Measurements from ENCODE around the gene TTN.

TTN gene

DNA sequence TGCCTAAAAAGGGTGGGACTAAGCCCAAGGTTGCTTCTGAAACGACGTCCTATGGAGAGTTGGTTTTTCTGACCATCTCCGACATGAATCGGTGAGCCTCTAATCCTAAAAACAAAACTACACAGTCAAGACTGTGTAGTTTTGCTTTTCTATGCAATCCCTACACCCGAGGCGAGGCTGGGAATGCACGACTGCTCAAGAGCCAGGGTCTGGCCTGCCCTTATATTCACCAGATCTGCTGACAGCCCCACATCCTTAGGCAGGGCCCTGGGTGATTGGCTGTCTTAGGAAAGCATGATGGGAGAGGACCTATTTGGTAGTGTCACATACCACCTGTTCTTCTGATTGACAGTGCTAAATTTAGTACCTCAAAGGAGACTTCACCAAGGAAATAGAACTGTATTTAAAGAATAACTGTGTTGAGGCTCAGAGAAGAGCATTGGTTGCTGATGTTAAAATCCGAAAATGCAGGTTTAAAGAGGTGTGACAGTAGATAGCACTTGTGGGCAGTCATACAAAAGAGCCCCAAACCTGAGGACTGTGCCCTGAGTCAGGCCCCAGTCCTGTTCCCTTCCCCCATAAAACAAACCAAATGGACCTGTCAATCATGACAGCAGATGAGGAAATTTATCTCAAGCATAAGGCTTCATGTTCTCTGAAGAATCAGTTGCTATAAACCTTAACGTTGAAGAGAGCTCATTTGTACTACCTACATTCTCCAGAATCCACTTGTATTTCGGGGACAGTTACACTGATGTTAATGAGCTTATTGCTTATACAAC is at the start of gene TTN:
Gene TTN (minus strand): TSS at position 197 of the 782 bp plus-strand sequence. CDS start 2,781 bp downstream, outside the sequence.
- no peak within 1 kb of the TSS for H3K4me3 ChIP-seq (ENCODE audit: low read depth, low read length)
- H3K27ac ChIP-seq (ENCODE audit: low read depth, low read length), result no peak within 1 kb of the TSS
- H3K36me3 ChIP-seq (ENCODE audit: control insufficient read depth, insufficient read depth, low read length), result no peaks in the 10 kb centered on the region
- H3K4me1 ChIP-seq (ENCODE audit: control insufficient read depth, insufficient read depth, low read length), result no peaks in the 10 kb centered on the region
- H3K9ac ChIP-seq (ENCODE audit: low read depth, low read length), result no peak within 1 kb of the TSS
- H3K27me3 ChIP-seq (ENCODE audit: control insufficient read depth, insufficient read depth, low read length), result no peaks in the 10 kb centered on the region
- no peaks in the 10 kb centered on the region for H3K9me3 ChIP-seq (ENCODE audit: control insufficient read depth, insufficient read depth, low read length)

DNA sequence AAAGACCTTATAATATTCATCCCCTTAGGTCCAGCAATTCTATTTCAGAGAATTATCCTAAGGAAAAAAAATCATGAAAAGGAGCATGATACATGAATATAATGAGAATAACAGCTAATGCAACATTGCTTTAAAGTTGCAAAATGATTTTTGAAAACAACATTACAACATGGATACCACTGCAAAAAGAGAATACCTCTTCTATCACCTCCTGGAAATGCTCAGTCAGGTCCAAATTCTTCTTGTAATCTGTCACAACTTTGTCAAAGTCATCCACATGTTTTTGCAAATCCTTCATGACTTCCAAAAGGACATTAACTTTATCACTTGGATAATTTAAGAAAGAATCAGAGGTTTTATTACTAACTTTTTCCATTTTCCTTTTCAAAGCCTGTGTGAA is 47.9 kb upstream of the TTN start:
- H3K4me3 ChIP-seq (ENCODE audit: low read depth, low read length), result no peak overlapping the region
- H3K9ac ChIP-seq (ENCODE audit: low read depth, low read length), result no peak overlapping the region
- no peak overlapping the region for H3K27ac ChIP-seq (ENCODE audit: low read depth, low read length)
- no peaks in the 10 kb centered on the region for H3K9me3 ChIP-seq (ENCODE audit: control insufficient read depth, insufficient read depth, low read length)
- no peaks in the 10 kb centered on the region for H3K36me3 ChIP-seq (ENCODE audit: control insufficient read depth, insufficient read depth, low read length)
- no peaks in the 10 kb centered on the region for H3K4me1 ChIP-seq (ENCODE audit: control insufficient read depth, insufficient read depth, low read length)
- H3K27me3 ChIP-seq (ENCODE audit: control insufficient read depth, insufficient read depth, low read length), result no peaks in the 10 kb centered on the region

DNA sequence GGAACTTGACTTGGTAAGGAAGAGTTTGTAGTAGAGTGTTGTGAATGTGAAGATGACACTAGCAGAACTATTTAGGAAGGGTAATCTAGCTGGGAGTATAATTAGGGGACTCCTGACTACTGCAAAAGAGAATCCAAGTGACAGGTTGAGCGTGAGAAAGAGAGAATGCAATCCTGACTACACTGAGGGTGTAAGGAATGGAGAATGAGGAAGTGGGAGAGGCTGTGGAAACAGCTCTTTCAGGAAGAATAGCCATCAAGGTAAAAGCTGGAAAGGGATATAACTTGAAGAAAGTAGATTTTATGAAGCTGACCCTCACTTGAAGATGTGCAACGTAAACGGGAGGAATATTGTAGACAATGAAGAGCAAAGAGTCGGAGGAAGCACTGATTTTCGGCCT is 41.1 kb upstream of the TTN start:
- Histone ChIP-seq H3K27ac (ENCODE audit: low read depth, low read length) (no peak overlapping the region), H3K9me3 (ENCODE audit: control insufficient read depth, insufficient read depth, low read length) (no peaks in the 10 kb centered on the region), H3K4me3 (ENCODE audit: low read depth, low read length) (no peak overlapping the region), H3K9ac (ENCODE audit: low read depth, low read length) (no peak overlapping the region), H3K4me1 (ENCODE audit: control insufficient read depth, insufficient read depth, low read length) (peaks cover 34% of the 10 kb centered on the region), H3K36me3 (ENCODE audit: control insufficient read depth, insufficient read depth, low read length) (no peaks in the 10 kb centered on the region), H3K27me3 (ENCODE audit: control insufficient read depth, insufficient read depth, low read length) (no peaks in the 10 kb centered on the region)

- Histone ChIP-seq H3K4me1 (ENCODE audit: control insufficient read depth, insufficient read depth, low read length) (peaks cover 34% of the 10 kb centered on the region), H3K36me3 (ENCODE audit: control insufficient read depth, insufficient read depth, low read length) (no peaks in the 10 kb centered on the region), H3K27ac (ENCODE audit: low read depth, low read length) (peak overlapping the region; percentile 60), H3K9ac (ENCODE audit: low read depth, low read length) (0 out of 2 replicates have a peak overlapping the region, but pooled peaks have one; percentile 10), H3K9me3 (ENCODE audit: control insufficient read depth, insufficient read depth, low read length) (no peaks in the 10 kb centered on the region), H3K27me3 (ENCODE audit: control insufficient read depth, insufficient read depth, low read length) (no peaks in the 10 kb centered on the region), H3K4me3 (ENCODE audit: low read depth, low read length) (peak overlapping the region; percentile 10; the same call in 1 of the 2 replicates)
Observed at GRCh38 chr2:178846458-178846802, 39.2 kb upstream of the TTN start.

DNA sequence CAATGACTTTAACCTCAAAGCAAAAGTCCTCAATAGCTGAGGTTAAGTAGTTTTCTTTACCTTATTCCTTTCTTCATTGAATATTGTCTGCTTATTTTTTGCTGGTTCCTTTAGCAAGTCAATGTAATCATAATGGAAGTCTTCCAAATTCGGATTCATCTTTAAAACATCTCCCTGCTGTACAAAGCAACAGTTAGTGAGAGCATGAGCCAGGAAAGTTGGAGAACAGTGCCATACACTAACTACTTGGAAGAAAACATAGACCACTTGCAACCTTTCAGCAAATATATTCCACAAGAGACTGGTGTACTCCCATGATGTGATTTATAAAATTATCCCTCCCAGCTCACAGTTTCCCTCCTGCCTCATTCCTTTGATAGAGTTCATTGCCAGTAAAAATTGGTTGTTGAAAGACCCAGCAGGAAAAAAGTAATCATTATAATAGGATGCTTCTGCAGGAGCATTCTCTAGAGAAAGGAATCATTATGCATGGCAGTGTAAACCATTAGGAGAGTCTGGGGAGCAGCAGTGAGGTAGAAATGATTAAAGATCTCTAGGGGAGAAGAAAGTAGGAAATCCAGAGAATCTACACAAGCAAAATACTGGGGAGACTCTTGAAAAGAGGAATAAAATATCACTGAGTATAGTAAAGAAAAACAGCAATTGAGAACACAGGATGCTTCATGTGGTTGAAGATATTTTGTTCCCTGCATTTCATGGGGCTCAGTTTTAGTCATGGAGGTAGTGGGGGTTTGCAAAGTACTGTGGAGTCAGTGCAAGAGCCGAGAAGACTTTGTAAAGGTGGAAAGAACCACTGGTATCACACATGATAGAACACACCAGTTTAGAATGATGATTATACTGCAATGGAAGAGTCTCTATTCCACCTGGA is 38.6 kb upstream of the TTN start:
- H3K4me3 ChIP-seq (ENCODE audit: low read depth, low read length), result peak overlapping the region; percentile 10; the same call in 1 of the 2 replicates
- H3K27ac ChIP-seq (ENCODE audit: low read depth, low read length), result peak overlapping the region; percentile 60
- H3K4me1 ChIP-seq (ENCODE audit: control insufficient read depth, insufficient read depth, low read length), result peaks cover 34% of the 10 kb centered on the region
- peak overlapping the region; percentile 10; the same call in 1 of the 2 replicates for H3K9ac ChIP-seq (ENCODE audit: low read depth, low read length)
- H3K36me3 ChIP-seq (ENCODE audit: control insufficient read depth, insufficient read depth, low read length), result no peaks in the 10 kb centered on the region
- H3K9me3 ChIP-seq (ENCODE audit: control insufficient read depth, insufficient read depth, low read length), result no peaks in the 10 kb centered on the region
- no peaks in the 10 kb centered on the region for H3K27me3 ChIP-seq (ENCODE audit: control insufficient read depth, insufficient read depth, low read length)

GRCh38 chr2:178844701-178845100 is 37.5 kb upstream of the TTN start:
- no peaks in the 10 kb centered on the region for H3K9me3 ChIP-seq (ENCODE audit: control insufficient read depth, insufficient read depth, low read length)
- no peaks in the 10 kb centered on the region for H3K36me3 ChIP-seq (ENCODE audit: control insufficient read depth, insufficient read depth, low read length)
- no peak overlapping the region for H3K4me3 ChIP-seq (ENCODE audit: low read depth, low read length)
- H3K27me3 ChIP-seq (ENCODE audit: control insufficient read depth, insufficient read depth, low read length), result no peaks in the 10 kb centered on the region
- H3K9ac ChIP-seq (ENCODE audit: low read depth, low read length), result no peak overlapping the region
- H3K27ac ChIP-seq (ENCODE audit: low read depth, low read length), result no peak overlapping the region
- peaks cover 34% of the 10 kb centered on the region for H3K4me1 ChIP-seq (ENCODE audit: control insufficient read depth, insufficient read depth, low read length)

- no peaks in the 10 kb centered on the region for H3K9me3 ChIP-seq (ENCODE audit: control insufficient read depth, insufficient read depth, low read length)
- H3K4me1 ChIP-seq (ENCODE audit: control insufficient read depth, insufficient read depth, low read length), result peaks cover 34% of the 10 kb centered on the region
- no peaks in the 10 kb centered on the region for H3K27me3 ChIP-seq (ENCODE audit: control insufficient read depth, insufficient read depth, low read length)
- H3K27ac ChIP-seq (ENCODE audit: low read depth, low read length), result no peak overlapping the region
- no peaks in the 10 kb centered on the region for H3K36me3 ChIP-seq (ENCODE audit: control insufficient read depth, insufficient read depth, low read length)
- H3K9ac ChIP-seq (ENCODE audit: low read depth, low read length), result no peak overlapping the region
- no peak overlapping the region for H3K4me3 ChIP-seq (ENCODE audit: low read depth, low read length)
Observed at GRCh38 chr2:178844269-178844668, 37.0 kb upstream of the TTN start.

- H3K27me3 ChIP-seq (ENCODE audit: control insufficient read depth, insufficient read depth, low read length), result no peaks in the 10 kb centered on the region
- no peaks in the 10 kb centered on the region for H3K36me3 ChIP-seq (ENCODE audit: control insufficient read depth, insufficient read depth, low read length)
- no peak overlapping the region for H3K27ac ChIP-seq (ENCODE audit: low read depth, low read length)
- H3K9ac ChIP-seq (ENCODE audit: low read depth, low read length), result no peak overlapping the region
- H3K4me3 ChIP-seq (ENCODE audit: low read depth, low read length), result no peak overlapping the region
- H3K9me3 ChIP-seq (ENCODE audit: control insufficient read depth, insufficient read depth, low read length), result no peaks in the 10 kb centered on the region
- peaks cover 34% of the 10 kb centered on the region for H3K4me1 ChIP-seq (ENCODE audit: control insufficient read depth, insufficient read depth, low read length)
Observed at GRCh38 chr2:178843697-178844096, 36.5 kb upstream of the TTN start.

GRCh38 chr2:178836807-178837206 is 29.6 kb upstream of the TTN start:
- H3K4me1 ChIP-seq (ENCODE audit: control insufficient read depth, insufficient read depth, low read length), result no peaks in the 10 kb centered on the region
- H3K27ac ChIP-seq (ENCODE audit: low read depth, low read length), result no peak overlapping the region
- H3K36me3 ChIP-seq (ENCODE audit: control insufficient read depth, insufficient read depth, low read length), result no peaks in the 10 kb centered on the region
- H3K4me3 ChIP-seq (ENCODE audit: low read depth, low read length), result no peak overlapping the region
- no peaks in the 10 kb centered on the region for H3K27me3 ChIP-seq (ENCODE audit: control insufficient read depth, insufficient read depth, low read length)
- no peak overlapping the region for H3K9ac ChIP-seq (ENCODE audit: low read depth, low read length)
- H3K9me3 ChIP-seq (ENCODE audit: control insufficient read depth, insufficient read depth, low read length), result no peaks in the 10 kb centered on the region

DNA sequence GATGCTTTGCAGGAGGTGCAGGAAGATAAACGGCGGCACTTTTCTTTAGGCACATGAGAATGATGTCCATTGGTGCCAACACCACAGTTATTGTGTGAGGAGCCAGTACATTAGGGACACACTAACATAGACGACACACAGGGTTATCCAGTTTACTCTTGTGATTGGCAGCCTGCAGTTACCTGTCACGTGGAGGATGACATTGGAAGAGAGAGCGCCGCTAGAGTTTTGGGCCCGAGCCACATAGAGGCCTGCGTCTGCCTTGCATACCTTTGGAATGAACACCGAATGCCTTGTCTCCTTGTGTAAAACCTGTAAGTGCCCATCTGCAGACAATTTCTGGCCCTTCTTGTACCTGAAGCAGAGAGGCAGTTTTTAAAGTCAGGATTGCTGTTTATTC is 26.9 kb upstream of the TTN start:
- H3K4me3 ChIP-seq (ENCODE audit: low read depth, low read length), result no peak overlapping the region
- no peaks in the 10 kb centered on the region for H3K27me3 ChIP-seq (ENCODE audit: control insufficient read depth, insufficient read depth, low read length)
- no peak overlapping the region for H3K9ac ChIP-seq (ENCODE audit: low read depth, low read length)
- H3K4me1 ChIP-seq (ENCODE audit: control insufficient read depth, insufficient read depth, low read length), result no peaks in the 10 kb centered on the region
- H3K36me3 ChIP-seq (ENCODE audit: control insufficient read depth, insufficient read depth, low read length), result no peaks in the 10 kb centered on the region
- H3K9me3 ChIP-seq (ENCODE audit: control insufficient read depth, insufficient read depth, low read length), result no peaks in the 10 kb centered on the region
- H3K27ac ChIP-seq (ENCODE audit: low read depth, low read length), result no peak overlapping the region

DNA sequence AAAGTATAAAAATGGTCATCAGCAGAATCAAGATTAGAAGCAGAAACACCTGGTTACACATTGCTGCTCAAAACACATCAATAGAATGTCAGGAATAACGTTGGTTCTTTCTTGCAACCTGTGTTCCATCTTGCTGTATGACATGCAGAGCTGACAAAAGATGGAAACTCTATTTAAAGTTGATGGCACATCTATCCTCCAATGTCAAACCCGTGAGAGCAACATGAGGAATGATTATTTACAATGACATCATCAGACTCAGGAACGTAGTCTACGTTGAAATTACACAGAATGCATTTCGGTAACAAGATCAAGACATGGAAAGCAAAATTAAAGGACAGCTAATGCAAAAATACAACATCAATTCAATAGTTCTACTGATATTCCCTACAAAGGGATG is 26.2 kb upstream of the TTN start:
- Histone ChIP-seq H3K36me3 (ENCODE audit: control insufficient read depth, insufficient read depth, low read length) (no peaks in the 10 kb centered on the region), H3K9me3 (ENCODE audit: control insufficient read depth, insufficient read depth, low read length) (no peaks in the 10 kb centered on the region)

More for the DNA sequence above, 26.2 kb upstream of the TTN start:
- Histone ChIP-seq H3K4me1 (ENCODE audit: control insufficient read depth, insufficient read depth, low read length) (no peaks in the 10 kb centered on the region), H3K27ac (ENCODE audit: low read depth, low read length) (no peak overlapping the region), H3K9ac (ENCODE audit: low read depth, low read length) (no peak overlapping the region), H3K4me3 (ENCODE audit: low read depth, low read length) (no peak overlapping the region), H3K27me3 (ENCODE audit: control insufficient read depth, insufficient read depth, low read length) (no peaks in the 10 kb centered on the region)
